ENCODE results near the gene GAB1.

GAB1 gene

DNA sequence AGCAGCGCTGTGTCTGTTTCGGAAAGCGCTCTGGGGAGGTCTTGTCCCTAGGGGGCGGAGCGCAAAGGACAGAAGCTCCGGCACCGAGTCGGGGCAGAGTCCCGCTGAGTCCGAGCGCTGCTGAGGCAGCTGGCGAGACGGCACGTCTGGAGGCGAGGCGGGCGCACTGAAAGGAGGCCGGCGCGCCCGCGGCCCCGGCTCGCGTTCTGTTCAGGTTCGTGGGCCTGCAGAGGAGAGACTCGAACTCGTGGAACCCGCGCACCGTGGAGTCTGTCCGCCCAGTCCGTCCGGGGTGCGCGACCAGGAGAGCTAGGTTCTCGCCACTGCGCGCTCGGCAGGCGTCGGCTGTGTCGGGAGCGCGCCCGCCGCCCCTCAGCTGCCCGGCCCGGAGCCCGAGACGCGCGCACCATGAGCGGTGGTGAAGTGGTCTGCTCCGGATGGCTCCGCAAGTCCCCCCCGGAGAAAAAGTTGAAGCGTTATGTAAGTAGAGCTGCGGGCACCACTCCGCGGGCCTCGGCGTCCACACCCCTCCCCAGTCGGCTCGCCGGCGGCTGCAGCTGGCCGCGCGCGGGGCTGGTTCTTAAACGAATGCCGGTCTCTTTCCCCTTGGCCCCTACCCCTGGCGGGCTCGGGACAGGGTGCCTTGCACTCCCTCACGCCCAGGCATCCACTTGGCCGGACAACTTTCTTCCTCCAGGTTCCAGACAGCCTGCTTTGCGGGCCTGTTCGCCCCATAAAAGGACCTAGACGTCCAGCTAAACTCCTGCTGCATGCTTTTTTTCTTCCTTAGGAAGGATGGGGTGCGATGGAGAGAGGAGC, at the start of gene GAB1:
Gene GAB1 (plus strand): TSS at position 96 of the 819 bp plus-strand sequence. CDS start 313 bp downstream, at position 409.
- peak; percentile 75 for DNase-seq (ENCODE audit: low spot score)

DNA sequence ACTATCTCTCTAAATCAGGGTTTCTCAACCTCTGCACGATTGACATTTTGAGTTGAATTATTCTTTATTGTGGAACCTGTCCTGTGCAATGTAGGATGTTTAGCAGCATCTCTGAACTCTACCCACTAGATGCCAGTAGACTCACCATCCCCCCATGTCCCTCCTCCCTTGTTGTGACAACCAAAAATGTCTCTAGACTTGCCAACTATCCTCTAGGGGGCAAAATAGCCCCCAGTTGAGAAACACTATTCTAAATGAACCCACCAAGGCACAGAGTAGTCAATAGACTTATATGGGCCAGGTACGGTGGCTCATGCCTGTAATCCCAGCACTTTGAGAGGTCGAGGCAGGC, 49.1 kb upstream of the GAB1 start:
- DNase-seq (ENCODE audit: low spot score): no peak

DNA sequence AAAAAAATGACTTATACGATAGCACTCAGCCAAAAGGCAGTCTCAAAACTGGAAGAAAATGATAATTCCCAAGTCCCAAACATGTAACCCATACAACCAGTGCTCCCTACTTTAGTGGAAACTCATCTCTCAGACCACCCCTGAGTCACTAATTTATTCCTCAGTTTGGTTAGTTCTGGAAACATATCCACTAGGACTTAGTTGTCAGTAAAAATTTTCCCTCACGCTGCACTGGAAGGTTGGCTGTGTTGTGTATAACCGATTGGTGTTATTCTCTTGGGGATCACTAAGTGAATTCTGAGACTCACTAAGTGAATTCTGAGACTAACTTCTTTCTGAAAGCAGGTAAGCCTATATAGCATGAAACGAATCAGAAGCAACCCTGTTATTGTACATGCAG, 48.5 kb upstream of the GAB1 start:
- DNase-seq (ENCODE audit: low spot score): no peak

DNA sequence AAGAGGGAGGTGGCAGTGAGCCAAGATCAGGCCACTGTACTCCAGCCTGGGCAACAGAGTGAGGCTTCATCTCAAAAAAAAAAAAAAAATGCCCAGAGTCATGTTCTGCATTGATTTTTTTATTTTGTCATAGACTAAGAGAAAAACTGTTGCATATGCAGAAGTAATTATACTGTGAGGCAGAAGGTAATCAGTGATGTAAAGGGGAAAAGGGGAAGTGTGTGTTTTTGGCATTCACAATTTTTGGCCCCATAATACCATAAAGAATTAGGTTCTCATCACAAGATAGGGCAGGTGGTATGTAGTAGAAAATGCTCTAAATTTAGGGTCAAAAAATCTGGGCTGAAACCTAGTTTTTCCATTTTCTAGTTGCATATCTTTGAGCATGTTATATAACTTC, 47.3 kb upstream of the GAB1 start:
- no peak for DNase-seq (ENCODE audit: low spot score)

DNA sequence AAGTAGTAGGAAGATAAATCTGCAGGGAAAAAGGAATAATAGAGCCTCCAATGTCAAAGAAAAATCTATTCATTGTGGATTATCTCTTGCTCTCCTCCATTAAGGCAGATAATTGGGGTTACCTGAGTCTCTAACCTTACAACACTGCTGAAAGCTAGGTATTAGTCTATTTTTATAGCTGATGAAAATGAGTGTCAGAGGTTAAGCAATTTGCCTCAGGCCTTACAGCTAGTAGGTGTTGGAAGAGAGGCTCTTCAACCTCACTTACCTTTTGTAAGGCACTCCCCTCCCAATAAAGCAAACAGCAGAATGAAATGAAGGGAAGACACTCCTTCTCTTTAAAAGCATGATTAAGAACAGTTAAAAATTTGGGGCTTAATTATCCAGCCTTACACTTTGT, 45.4 kb upstream of the GAB1 start:
- no peak for DNase-seq (ENCODE audit: low spot score)

DNA sequence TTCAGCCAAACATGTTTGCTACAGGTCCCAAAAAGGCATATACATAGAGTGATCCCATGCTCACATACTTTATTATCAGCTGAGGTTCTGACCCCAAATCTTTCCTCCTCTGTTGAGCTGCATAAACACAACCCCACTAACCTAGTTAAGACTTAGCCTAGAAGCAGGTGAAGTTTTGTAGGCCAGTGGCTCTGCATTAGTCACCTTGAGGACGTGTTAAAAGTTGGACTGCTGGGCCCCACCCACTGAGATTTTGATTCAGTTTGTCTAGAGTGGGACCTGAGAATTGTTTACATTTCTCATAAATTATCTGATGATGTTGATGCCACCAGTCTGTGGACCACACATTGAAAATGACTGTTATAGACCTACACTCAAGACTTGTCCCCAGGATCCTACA, 43.8 kb upstream of the GAB1 start:
- DNase-seq (ENCODE audit: low spot score): no peak

DNA sequence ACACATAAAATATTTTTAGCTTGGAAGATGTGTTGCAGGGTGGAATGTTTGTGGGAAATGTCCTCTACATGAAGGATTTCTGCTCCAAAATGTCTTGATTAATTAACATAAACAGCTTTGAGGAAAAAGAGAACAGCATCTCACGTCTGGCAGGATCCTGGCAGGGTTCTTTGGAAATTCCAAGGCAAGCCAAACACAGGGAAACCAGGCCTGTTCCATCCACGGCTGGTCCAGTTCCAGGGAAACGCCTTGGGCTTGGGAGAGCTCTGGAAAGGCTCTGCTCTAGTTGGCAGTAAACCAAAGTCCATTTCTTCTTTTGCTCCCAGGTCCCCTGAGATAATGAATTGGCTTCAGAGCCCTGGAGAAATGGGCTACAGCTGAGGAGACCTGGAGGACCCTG, 42.4 kb upstream of the GAB1 start:
- DNase-seq (ENCODE audit: low spot score): no peak

DNA sequence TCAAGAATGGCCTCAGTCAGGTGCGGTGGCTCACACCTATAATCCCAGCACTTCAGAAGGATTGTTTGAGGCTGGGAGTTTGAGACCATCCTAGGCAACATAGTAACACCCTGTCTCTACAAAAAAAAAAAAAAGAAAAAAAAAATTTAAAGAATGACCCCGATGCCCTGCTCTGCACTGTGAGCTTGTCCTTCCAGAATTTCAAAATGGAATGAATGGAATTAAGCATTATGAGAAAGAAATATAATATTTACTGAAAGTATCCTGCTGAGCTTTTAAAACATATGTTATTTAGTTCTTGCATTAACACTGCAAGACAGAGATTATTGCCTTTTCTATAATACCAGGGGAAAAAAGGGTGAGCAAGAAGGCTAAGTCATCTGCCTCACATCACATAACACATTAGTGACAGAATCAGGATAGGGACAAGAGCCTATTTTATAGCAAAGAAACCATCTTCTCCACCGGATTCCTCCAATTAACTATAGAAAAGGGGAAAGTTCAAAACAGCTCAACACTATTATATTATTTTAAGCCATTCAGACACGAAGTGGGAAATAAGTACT, 41.9 kb upstream of the GAB1 start:
- no peak for DNase-seq (ENCODE audit: low spot score)

DNA sequence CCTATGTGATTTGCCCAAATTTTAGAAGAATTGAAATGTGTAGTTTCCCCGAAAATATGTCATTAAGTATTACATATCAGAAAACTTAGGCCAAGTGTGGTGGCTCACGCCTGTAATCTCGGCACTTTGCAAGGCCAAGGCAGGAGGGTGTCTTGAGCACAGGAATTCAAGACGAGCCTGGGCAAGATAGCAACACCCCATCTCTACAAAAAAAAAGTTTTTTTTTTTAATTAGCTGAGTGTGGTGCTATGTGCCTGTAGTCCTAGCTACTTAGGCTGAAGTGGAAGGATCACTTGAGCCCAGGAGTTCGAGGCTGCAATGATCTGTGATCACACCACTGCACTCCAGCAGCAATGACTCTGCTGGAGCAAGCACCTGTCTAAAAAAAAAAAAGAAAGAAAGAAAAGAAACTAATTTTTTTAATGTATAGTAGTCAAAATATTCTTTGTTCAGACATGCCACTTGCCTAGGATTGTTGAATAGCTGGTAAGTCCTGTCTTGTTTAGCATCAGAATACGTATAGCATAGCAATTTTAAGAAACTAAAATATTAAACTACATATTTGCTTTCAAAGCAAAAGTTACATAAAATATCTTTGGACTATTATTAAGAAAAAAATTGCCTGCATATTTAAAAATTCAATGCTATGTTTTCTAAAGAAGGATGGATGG, 40.1 kb upstream of the GAB1 start:
- no peak for DNase-seq (ENCODE audit: low spot score)

DNA sequence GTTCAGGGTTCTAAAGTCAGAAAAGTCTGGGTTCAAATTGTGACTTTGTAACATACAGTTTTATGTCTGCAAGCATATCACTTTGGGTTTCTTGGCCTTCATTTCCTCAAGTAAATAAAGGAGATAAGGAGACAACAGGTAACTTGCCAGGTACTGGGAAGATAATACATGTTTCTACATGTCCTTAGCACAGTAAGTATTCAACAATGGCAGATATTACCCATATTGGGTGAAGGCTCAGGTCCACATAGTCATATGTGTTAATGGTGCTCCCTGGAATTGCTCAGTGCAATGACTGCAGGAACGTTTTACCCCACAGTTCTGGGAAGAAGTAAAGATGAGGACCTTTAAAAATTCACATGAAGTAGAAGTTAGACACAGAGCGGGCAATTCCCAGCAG, 35.8 kb upstream of the GAB1 start:
- no peak for DNase-seq (ENCODE audit: low spot score)

DNA sequence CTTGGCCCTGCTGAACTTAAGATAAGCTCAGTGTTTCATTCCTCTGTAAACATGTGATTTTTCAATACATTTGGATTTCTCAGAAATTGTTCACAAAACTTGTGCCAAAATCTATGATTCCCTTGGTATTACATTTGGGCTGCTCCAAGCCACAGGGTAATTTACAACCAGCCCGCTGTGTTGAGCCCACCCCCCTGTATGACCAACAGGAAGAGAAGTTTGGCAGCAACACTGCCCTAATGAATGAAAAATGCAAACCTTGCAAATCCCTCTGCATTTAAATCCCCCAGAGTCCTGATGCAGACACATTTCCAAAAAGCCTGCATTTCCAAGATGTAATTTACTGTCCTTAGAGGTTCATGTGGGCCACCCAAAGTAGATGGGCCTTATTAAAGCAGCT, 34.1 kb upstream of the GAB1 start:
- DNase-seq (ENCODE audit: low spot score): no peak

DNA sequence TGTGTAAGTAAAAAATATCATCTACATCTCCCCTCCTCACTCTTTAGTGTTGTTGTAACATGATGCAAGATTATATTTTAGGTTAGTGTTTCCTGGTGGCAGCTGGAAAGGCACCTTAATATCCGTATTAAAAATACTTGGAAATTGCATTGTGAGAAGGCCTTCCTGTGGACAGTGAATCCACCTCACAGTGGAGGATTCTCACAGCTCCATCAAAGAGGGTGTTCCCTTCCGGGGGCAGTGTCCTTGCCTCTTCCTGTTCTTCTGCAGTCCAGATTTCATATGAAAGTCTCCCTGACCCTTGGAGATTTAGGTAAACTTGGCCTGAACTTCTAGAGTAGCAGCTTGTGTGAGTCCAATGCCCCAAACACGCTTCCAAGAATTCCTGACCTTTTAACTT, 29.9 kb upstream of the GAB1 start:
- no peak for DNase-seq (ENCODE audit: low spot score)

DNA sequence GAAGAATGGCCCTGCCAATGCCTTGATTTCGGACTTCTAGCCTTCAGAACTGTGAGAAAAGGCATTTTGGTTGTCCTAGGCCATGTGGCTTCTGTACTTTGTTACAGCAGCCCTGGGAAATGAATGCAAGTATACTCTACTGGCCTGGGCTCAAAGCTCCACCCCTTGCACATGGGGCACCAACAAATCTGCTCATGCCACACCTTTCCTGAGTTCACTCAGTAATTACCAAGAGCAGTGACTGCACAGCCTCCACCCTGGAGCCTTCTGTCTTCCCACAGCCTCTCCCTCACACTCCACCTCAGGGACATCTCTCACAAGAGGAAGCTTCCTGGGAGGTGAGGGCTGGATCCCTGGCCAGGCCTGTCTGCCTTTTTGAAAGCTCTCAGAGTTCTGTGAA, 29.1 kb upstream of the GAB1 start:
- no peak for DNase-seq (ENCODE audit: low spot score)

DNA sequence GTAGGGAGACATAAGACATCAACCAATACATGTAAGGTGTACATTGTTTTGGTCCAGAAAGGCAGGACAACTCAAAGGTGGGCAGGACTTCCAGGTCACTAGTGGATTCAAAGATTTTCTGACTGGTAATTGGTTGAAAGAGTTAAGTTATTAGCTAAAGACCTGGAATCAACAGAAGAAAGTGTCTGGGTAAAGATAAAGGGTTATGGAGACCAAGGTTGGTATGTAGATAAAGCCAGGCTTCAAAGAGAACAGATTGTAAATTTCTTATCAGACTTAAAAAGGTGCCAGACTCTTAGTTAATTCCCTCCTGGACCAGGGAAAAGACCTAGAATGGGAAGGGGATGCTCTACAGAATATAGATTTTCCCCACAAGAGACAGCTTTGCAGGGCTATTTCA, 28.3 kb upstream of the GAB1 start:
- no peak for DNase-seq (ENCODE audit: low spot score)

DNA sequence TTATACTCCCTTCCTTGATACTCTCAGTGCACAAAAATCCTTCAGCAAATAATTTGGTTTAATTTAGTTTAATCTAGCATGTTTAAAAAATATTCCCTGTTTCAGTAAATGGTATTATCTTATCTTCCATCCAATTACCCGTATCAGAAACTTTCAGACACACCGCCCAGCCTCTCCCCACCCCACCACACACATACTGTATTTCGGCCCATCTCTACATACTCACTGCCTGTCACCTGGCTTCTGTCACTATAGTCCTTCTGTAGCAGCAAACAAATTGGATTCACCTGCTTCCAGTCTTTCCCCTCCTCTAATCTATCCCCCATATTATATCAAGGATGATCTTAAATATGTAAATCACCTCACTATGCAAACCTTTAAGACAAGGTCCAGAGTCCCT, 24.8 kb upstream of the GAB1 start:
- DNase-seq (ENCODE audit: low spot score): no peak

DNA sequence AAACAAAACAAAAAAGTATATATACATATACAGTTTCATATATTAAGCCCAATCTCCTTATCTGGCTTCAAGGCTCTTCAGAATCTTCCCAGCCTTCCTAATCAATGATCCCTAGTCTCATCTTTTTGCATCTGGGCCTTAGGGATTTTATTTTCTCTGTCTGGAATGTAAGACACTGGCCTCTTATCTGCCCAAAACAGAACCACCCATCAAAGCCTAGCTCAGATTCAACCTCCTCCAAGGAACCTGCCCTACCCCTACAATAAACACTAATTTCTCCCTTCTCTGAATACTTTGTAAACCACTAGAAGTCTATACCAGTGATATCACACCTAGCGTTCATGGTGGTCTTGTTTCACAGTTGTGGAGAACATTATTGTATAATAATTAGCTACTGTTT, 23.2 kb upstream of the GAB1 start:
- no peak for DNase-seq (ENCODE audit: low spot score)

DNA sequence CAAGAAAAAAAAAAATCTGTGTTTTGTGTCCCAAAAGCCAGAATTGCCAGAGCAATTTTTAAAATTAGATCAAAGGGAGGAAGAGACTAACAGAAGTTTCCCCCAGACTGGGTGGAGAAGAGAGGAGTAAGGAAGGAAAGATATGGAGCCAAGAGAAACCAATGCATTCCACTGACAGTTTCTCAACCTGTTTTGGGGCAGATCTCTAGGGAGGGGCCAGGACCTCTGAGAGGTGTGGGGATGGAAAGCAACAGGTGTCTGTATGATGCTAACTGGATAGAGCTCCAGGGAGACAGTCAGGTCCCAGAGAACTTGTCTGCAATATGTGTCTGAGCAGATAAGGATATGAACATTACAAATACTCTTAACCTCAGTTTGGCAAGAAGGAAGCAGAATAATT, 22.7 kb upstream of the GAB1 start:
- DNase-seq (ENCODE audit: low spot score): no peak

DNA sequence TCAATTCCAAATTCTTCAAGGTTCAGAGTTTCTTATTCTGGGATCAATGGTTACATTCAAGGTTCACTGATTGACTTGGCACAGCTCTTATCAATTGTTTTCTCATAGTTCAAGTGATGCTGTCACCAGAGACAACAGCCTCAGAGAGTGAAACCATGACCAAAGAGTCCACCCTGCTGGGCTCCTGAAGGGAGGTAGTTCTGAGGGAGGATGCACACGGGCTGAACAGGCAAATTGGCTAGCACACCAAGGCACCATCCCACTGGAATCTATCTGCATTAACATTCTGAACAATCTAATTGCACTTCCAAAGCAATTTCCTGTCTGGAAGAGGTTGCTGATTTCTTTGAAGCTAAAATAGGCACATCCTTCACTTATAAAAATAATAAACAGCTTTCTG, 16.6 kb upstream of the GAB1 start:
- DNase-seq (ENCODE audit: low spot score): no peak

DNA sequence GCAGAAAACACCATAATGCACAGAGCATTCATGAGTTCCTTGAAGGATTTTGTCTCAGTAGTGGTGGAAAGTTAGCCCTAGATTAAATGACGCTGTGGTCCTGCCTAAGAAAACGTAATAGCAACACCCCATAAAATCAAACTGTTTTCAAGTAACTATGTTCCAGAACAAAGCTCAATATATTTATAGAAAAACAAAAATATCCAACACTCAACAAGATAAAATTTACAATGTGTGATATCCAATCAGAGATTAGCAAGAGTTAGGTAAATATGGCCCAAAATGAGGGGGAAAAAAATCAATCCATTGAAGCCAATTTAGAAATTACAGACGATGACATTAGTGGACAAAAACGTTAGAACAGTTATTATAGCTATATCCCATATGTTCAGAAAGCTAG, 9.9 kb upstream of the GAB1 start:
- DNase-seq (ENCODE audit: low spot score): no peak

DNA sequence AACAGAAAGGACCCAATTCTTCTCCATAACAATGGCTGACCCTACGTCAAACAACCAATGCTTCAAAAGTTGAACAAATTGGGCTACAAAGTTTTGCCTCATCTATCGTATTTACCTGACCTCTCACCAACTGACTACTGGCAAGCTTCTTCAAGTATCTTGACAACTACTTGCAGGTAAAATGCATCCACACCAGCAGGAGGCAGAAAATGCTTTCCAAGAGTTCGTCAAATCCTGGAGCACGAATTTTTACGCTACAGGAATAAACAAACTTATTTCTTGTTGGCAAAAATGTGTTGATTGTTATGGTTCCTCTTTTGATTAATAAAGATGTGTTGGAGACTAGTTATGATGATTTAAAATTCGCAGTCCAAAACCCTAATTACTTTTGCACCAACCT, 6.7 kb upstream of the GAB1 start:
- no peak for DNase-seq (ENCODE audit: low spot score)

DNA sequence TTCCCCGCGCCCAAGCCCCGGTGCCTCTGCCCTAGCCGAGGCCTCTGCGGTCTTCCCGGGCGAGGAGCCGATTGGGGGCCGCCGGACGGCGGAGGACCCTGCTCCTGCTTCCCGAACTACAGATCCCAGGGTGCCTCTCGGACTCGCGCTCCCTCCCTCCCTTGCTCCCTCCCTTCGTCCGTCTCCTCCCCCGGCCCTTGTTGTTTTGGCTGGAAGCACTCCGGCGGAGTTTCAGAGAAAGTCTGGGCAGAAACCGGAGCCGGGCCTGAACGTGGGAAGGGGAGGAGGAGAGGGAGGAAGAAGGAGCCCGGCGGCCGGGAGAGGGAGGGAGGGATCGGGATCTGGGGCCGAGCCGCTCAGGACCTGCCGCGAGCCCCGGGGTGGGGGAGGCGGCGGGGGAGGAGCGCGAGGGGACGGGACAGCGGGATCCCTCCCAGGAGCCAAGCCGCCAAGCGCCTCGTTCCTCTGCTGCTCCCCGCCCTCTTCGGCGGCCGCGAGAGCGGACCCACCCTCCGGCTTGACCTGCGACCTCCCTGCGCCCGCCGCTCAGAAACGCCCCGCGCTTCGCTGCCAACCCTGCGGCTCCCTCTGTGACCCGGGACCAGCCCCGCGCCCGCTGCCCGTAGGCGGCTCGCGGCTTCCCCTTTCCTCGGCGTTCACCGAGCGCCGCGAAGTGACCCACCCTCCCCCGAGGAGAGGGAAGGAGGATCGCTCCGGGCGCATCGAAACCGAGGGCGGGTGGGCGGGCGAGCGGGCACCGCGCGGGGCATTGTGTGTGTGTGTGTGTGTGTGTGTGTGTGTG, 496 bp upstream of the GAB1 start:
- DNase-seq (ENCODE audit: low spot score): peak; percentile 65

DNA sequence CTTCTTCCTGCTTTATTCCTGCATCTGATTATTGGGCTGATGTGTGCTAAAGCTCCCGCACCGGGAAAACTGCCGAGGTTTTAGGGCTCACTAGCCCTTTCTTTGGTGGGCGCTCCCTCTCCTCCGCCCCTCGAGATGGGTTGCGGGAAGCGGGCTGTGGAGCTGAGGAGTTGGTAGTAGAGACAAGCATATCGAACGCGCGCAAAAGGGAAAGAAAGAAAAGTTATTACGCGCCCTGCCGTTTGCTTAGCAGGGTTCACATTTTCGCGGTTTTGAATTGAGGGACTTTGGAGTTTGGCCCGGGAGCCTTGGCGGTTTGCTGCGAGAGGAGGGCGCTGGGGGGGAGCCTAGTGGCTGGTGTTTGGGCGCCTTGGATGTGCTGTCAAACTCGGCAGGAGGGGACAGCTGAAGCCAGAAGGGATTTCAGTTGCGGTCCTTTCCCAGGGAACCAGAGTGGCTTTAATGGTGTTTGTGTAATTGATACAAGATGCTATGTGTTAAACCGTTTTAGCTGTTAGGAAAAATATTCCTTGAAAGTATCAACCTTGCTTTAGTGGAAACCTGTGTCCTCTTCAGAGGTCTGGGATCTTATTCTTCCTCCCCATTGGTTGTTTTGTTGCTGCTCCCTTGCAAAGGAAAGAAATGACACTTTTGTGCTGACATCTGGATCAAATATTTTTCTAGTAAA, 1.1 kb downstream of the GAB1 start:
- peak; percentile 20 for DNase-seq (ENCODE audit: low spot score)
